GM18873 (cell line): Measurements from ENCODE around the gene MYO1C.
"Not testable (repeated sequence)": the region's sequence is repeated elsewhere in the genome, so short reads cannot be mapped to it uniquely, and the experiment has no call there.

ENCODE experiments used
- ATAC-seq: cut with Tn5 transposase; IDR thresholded peaks from one replicate; pipeline ENCODE4 v1.9.1; 2021; ENCODE audit warnings: mild to moderate bottlenecking, moderate library complexity, moderate number of reproducible peaks; ENCODE audit not compliant: unreplicated experiment, low FRiP score

The MYO1C gene, protein sequence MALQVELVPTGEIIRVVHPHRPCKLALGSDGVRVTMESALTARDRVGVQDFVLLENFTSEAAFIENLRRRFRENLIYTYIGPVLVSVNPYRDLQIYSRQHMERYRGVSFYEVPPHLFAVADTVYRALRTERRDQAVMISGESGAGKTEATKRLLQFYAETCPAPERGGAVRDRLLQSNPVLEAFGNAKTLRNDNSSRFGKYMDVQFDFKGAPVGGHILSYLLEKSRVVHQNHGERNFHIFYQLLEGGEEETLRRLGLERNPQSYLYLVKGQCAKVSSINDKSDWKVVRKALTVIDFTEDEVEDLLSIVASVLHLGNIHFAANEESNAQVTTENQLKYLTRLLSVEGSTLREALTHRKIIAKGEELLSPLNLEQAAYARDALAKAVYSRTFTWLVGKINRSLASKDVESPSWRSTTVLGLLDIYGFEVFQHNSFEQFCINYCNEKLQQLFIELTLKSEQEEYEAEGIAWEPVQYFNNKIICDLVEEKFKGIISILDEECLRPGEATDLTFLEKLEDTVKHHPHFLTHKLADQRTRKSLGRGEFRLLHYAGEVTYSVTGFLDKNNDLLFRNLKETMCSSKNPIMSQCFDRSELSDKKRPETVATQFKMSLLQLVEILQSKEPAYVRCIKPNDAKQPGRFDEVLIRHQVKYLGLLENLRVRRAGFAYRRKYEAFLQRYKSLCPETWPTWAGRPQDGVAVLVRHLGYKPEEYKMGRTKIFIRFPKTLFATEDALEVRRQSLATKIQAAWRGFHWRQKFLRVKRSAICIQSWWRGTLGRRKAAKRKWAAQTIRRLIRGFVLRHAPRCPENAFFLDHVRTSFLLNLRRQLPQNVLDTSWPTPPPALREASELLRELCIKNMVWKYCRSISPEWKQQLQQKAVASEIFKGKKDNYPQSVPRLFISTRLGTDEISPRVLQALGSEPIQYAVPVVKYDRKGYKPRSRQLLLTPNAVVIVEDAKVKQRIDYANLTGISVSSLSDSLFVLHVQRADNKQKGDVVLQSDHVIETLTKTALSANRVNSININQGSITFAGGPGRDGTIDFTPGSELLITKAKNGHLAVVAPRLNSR

DNA sequence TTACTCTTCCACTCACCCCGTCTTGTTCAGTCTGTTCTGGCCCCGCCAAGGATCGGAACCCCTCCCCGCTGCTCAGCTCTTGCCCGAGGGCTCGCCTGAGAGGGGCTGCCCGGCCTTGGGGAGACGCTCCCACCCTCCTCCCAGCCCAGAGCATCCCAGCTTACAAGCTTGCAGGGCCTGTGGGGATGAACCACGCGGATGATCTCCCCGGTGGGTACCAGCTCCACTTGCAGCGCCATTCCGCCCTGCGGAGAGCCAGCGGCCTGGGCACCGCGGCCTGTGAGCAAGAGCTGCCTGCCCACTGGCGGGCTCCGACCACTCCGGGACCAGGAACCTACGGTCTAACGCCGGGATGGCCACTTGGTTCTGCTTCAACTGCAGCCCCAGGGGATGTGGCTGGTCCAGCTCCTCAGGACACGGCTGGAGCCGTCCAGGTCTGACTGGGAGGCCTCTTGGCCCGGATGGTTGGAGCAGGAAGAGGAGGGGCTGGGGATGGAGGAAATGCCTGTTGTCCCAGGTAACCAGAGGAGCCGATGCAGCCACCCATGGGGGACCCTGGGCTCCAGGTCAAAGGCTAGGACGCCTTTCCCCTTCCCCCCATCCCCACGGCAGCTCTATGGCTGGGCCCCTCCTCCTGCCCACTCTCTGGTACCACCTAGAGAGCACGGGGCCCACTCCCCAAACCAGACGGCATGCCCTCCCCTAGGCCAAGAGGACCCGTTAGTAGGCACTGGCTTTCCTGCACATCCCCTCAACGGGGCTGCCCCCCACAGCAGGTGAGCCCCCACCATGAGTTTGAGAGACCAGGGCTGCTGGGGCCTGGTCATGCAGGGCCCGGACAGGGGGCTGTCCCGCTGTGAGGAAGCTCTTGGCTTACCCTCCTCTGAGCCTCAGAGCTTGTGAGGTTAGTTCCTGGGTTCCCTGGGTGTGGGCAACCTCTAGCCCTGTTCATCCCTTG lies at the start of gene MYO1C:
TSS of gene MYO1C (minus strand) at position 438 of the 958 bp plus-strand sequence. CDS start at position 239, 199 bp downstream.
- ATAC-seq: no peak

GRCh38 chr17:1541367-1541904 lies 49.0 kb upstream of the MYO1C start:
- no peak for ATAC-seq

DNA sequence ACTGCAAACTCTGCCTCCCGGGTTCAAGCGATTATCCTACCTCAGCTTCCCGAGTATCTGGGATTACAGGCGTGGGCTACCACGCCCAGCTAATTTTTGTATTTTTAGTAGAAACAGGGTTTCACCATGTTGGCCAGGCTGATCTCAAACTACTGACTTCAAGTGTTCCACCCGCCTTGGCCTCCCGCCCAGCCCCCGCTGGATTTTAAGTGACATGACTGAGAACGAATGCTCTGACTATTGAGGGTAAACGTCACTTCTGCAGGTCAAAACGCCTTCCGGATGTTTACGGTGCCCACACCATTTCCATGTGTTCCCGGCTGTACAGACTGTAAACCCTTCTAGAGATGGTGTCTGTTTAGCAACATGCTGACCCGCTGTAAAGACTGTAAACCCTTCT lies 47.3 kb upstream of the MYO1C start:
- no peak for ATAC-seq

DNA sequence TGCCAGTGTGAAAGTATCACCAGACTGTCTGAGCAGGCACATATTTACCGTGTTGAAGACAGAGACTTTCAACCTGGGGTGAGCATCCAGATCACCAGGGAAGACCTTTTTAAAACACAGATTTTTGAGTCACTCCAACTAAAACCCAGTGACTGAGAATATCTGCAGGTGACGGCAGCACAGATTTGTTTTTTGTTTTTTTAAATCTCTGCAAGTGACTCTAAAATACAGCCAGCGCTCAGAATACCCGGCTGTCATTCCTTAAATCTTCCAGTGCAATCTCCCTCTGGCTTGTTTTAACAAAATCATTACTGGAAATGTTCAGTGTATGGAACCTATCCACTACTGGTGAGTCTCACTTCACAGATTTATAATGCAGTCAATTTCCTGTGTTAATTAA lies 43.3 kb upstream of the MYO1C start:
- no peak for ATAC-seq

GRCh38 chr17:1533661-1534325 lies 41.3 kb upstream of the MYO1C start:
- no peak for ATAC-seq

- no peak for ATAC-seq
Observed at GRCh38 chr17:1532836-1533602, 40.5 kb upstream of the MYO1C start.

DNA sequence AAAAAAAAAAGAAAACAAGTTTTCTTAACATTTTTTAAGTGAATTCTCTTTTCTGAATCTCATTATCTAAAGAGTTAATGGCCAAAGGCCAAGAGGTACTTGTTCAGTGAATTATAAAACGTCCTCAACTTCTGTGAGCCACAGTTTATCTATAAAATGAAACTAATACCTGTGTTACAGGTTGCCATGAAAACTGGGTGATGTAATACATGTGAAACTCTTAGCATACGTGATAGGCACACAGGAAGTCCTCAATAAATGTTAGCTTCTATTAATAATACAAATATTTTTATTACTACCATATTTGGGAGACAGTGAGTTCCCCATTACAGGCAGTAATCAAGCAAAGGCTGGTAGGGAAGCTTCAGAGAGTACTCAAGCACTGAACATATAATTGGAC lies 37.4 kb upstream of the MYO1C start:
- no peak for ATAC-seq

DNA sequence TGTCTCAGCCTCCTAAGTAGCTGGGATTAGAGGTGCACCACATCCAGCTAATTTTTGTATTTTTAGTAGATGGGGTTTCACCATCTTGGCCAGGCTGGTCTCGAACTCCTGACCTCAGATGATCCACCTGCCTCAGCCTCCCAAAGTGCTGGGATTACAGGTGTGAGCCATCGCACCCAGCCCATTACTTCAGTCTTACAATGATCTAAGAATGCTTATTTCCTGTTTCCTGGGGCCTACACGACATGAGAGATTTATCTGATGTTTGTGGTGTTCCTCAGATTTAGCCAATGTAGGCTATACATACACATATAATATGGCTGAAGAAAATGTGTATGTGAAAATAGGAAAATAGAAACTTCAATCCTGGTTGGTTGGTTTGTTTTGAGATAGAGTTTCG lies 34.4 kb upstream of the MYO1C start:
- ATAC-seq: not testable (repeated sequence)

DNA sequence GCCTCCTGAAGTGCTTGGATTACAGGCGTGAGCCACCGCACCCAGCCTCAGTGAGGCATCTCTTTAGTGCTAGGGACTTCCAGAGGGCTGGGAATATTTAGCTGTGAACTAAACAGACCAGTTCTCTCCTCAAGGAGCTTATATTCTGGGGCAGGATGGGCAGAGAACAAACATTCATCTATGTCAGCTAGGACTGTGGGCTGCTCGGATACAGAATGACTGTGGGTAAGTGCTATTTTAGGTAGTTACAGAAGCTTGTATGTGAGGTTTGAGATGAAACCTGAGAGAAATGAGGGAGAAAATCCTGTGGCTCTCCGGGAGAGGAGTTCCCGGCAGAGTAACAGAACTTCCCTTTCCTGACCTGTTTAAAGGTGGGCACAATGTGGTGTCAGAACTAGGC lies 30.1 kb upstream of the MYO1C start:
- ATAC-seq: no peak

- ATAC-seq: no peak
Observed at GRCh38 chr17:1521086-1521640, 28.7 kb upstream of the MYO1C start.

GRCh38 chr17:1519678-1520077 lies 27.2 kb upstream of the MYO1C start:
- no peak for ATAC-seq

- ATAC-seq: no peak
Observed at GRCh38 chr17:1518410-1518809, 25.9 kb upstream of the MYO1C start.

DNA sequence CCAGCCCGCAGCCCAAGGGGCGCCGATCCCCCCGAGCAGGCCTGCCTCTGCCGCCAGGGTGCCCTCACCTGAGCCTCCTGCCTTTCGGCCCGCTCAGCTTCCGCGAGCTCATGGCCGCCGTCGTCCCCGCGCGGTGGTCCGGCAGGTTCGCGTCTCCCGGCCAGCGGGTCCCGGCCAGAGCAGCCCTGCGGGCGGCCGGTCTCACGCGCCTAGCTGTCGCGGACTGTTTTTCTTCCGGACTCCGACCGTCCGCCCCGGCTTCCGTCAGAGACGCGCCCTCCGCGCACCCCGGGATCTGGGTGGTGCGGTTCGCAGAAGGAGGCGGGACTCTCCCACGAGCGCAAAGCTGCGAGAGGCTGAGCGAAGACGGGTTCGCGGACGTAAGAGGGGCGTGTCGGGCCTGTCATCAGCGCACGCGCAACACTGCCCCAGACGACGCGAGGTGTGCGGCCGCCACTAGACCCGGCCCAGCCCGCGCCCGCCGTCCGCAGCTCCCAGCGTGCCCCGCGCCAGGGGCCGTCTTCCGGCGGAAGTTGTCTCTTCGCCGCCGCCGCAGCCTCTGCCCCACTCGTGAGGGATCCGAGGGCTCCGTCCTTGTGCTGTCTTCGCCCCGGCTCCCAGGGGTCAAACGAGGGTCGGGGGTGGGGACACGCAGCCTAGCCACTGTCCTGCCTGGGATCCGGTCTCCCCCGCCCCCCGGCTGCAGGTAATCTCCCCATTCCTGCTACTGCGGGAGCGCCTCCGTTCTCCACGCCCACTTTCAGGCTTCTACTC lies 24.1 kb upstream of the MYO1C start, which contains the start of gene INPP5K:
TSS of gene INPP5K (minus strand) at position 225 of the 774 bp plus-strand sequence. CDS start at position 112, 113 bp downstream.
- peak; percentile 81 for ATAC-seq

GRCh38 chr17:1515640-1516387 lies 23.3 kb upstream of the MYO1C start:
- ATAC-seq: no peak

DNA sequence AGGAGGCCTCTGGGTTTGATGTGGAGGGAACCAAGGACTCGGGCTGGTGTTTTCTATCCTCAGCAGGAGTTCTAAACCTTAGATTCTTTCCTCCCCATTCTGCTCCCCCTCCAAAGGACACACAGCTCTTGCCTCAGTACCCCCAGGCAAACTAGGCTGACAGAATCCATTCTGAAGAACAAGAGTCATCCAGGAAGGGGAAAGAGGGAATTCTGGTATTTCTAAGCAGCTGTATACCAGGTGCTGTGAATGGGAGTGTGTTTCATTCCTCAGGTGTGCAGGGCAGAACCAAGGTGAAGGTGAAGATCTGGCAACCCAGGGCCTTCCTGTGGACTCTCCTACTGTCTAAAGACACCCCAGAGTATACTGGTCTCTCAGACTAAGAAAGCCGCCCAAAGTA lies 19.9 kb upstream of the MYO1C start:
- no peak for ATAC-seq

DNA sequence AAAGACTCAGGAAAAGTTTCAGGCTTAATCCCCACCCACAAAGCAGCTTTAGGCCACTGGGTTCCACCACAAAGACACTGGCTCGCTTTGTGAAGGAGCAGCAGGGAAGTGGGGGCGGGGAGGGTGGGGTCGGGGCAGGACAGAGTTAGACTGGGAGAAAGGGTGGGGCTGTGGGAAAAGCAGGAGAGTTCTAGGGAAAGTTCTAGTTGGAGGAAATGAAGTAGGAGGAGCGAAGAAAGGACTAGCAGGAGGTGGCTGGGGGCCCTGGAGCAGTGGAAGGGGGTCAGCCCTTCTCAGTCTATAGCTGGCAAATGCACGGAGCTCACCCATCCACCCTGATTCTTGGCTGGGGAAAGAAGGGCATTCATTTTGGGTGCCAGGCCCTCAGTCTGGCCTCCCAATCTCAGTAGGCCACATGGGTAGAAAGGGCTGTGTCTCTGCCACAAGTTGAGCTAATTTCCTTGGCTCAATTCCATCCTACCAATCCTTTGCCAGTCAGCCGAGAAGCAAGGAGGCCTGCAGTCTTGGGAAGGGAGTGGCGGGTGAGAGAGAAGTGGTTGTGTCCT lies 19.4 kb upstream of the MYO1C start:
- no peak for ATAC-seq
